CD4-positive, alpha-beta T cell treated with Interleukin-17A for 1 hour (primary cell): ENCODE results near the gene FBXL7.

Experiments used
- DNase-seq: peaks from one replicate; pipeline ENCODE4 v3.0.0-alpha.2; 2020

The FBXL7 gene

GRCh38 chr5:15499528-15500324 lies at the start of gene FBXL7:
FBXL7 (plus strand) TSS chr5:15500180.
- DNase-seq: no peak

GRCh38 chr5:15450473-15450872 lies 49.5 kb upstream of the FBXL7 start:
- no peak for DNase-seq

GRCh38 chr5:15450949-15451348 lies 49.0 kb upstream of the FBXL7 start:
- DNase-seq: no peak

- DNase-seq: no peak
These were observed 48.0 kb upstream of the FBXL7 start for GRCh38 chr5:15452030-15452429.

GRCh38 chr5:15452781-15453180 lies 47.2 kb upstream of the FBXL7 start:
- no peak for DNase-seq

- no peak for DNase-seq
These were observed 40.8 kb upstream of the FBXL7 start for GRCh38 chr5:15459200-15459599.

GRCh38 chr5:15463231-15463980 lies 36.6 kb upstream of the FBXL7 start:
- DNase-seq: no peak

GRCh38 chr5:15472116-15472515 lies 27.9 kb upstream of the FBXL7 start:
- DNase-seq: no peak

GRCh38 chr5:15474143-15474719 lies 25.7 kb upstream of the FBXL7 start:
- no peak for DNase-seq

- no peak for DNase-seq
These were observed 24.6 kb upstream of the FBXL7 start for GRCh38 chr5:15475367-15475766.

- DNase-seq: no peak
These were observed 23.0 kb upstream of the FBXL7 start for GRCh38 chr5:15476977-15477376.

GRCh38 chr5:15480436-15480835 lies 19.5 kb upstream of the FBXL7 start:
- DNase-seq: no peak

- DNase-seq: no peak
These were observed 16.5 kb upstream of the FBXL7 start for GRCh38 chr5:15483351-15484097.

GRCh38 chr5:15487228-15487627 lies 12.8 kb upstream of the FBXL7 start:
- no peak for DNase-seq

GRCh38 chr5:15489571-15490235 lies 10.3 kb upstream of the FBXL7 start:
- DNase-seq: no peak

GRCh38 chr5:15492545-15492944 lies 7.4 kb upstream of the FBXL7 start:
- no peak for DNase-seq

GRCh38 chr5:15493501-15493900 lies 6.5 kb upstream of the FBXL7 start:
- DNase-seq: no peak

- no peak for DNase-seq
These were observed 5.0 kb upstream of the FBXL7 start for GRCh38 chr5:15495026-15495425.

GRCh38 chr5:15496886-15497285 lies 3.1 kb upstream of the FBXL7 start:
- no peak for DNase-seq

GRCh38 chr5:15500325-15501001 lies 483 bp downstream of the FBXL7 start:
- DNase-seq: no peak

GRCh38 chr5:15501091-15501791 lies 1.3 kb downstream of the FBXL7 start:
- DNase-seq: no peak
